Tibial artery (tissue), 4 donors: ENCODE data around the gene BPIFB1.
A peak's percentile ranks its signal among the peaks of the same experiment; 100 is the strongest.

ENCODE experiments used
- DNase-seq, 2 donors: peaks; one replicate each; pipeline ENCODE4 v3.0.0-alpha.2; 2019
- H3K27ac ChIP-seq, 2 donors: fragments of 200-600 bp; sonication (generic) in 1 of 2; 1 replicate in 1 of 2; 2 replicates in 1 of 2; pipeline ENCODE4 v1.5.1; 2018 to 2019; ENCODE audit warnings: mild to moderate bottlenecking in 1 of 2
- H3K27me3 ChIP-seq, 2 donors: fragments of 200-600 bp; sonication (generic) in 1 of 2; one replicate each; pipeline versions ENCODE4 v1.5.1 to v1.6.0; 2016 to 2019
- H3K36me3 ChIP-seq, 3 donors: fragments of 200-600 bp; sonication (generic) in 2 of 3; one replicate each; pipeline ENCODE4 v1.5.1; 2016 to 2019; ENCODE audit warnings: mild to moderate bottlenecking in 2 of 3
- H3K4me1 ChIP-seq, 4 donors: fragments of 200-600 bp; sonication (generic) in 2 of 4; 1 replicate in 3 of 4; 2 replicates in 1 of 4; pipeline ENCODE4 v1.5.1; 2016 to 2019
- H3K4me3 ChIP-seq, 2 donors: fragments of 200-600 bp; sonication (generic) in 1 of 2; 1 replicate in 1 of 2; 2 replicates in 1 of 2; pipeline ENCODE4 v1.5.1; 2018 to 2019; ENCODE audit warnings: mild to moderate bottlenecking in 2 of 2
- H3K9me3 ChIP-seq, 3 donors: fragments of 200-600 bp; sonication (generic) in 1 of 3; one replicate each; pipeline ENCODE4 v1.5.1; 2016 to 2019
- CTCF ChIP-seq, 2 experiments: fragments of 200-600 bp in 1 of 2; fragments of 450-650 bp in 1 of 2; IDR thresholded peaks; one replicate each; pipeline ENCODE4 v1.5.1; 2017 to 2019; ENCODE audit warnings: antibody characterized with exemption in 2 of 2, mild to moderate bottlenecking in 1 of 2, moderate library complexity in 1 of 2
- intact Hi-C: fragments of 100-400 bp; cut with DNase I; formaldehyde crosslinking; loops from one replicate; pipeline ENCODE4 v1.15.0; 2023; ENCODE audit warnings: low total_unique reads

BPIFB1 gene

GRCh38 chr20:33239418-33239817 lies 43.6 kb upstream of the BPIFB1 start:
- Histone ChIP-seq H3K4me1 (no peaks in the 10 kb centered on the region), H3K36me3 (no peaks in the 10 kb centered on the region), H3K27ac (no peak overlapping the region), H3K9me3 (no peaks in the 10 kb centered on the region), H3K4me3 (no peak overlapping the region), H3K27me3 (peaks cover 0 to 20% of the 10 kb centered on the region in 2 donors)
- no peak for TF ChIP-seq CTCF (IDR thresholded peaks at IDR 0.05)
- DNase-seq, result no peak
- intact Hi-C loops, result no loop called here

GRCh38 chr20:33239979-33240736 lies 42.9 kb upstream of the BPIFB1 start:
- no peak for TF ChIP-seq CTCF (IDR thresholded peaks at IDR 0.05)
- H3K4me1 ChIP-seq, result no peaks in the 10 kb centered on the region
- H3K27ac ChIP-seq, result no peak overlapping the region
- peak in 1 of 2 donors; percentile 24 for DNase-seq
- no peaks in the 10 kb centered on the region for H3K36me3 ChIP-seq
- no peaks in the 10 kb centered on the region for H3K9me3 ChIP-seq
- intact Hi-C loops, result no loop called here
- no peak overlapping the region for H3K4me3 ChIP-seq
- peaks cover 0 to 16% of the 10 kb centered on the region in 2 donors for H3K27me3 ChIP-seq

- peaks cover 0 to 12% of the 10 kb centered on the region in 2 donors for H3K27me3 ChIP-seq
- no peak overlapping the region for H3K27ac ChIP-seq
- H3K36me3 ChIP-seq, result no peaks in the 10 kb centered on the region
- intact Hi-C loops, result no loop called here
- no peaks in the 10 kb centered on the region for H3K4me1 ChIP-seq
- H3K9me3 ChIP-seq, result no peaks in the 10 kb centered on the region
- DNase-seq, result no peak
- TF ChIP-seq CTCF (IDR thresholded peaks at IDR 0.05), result no peak
- no peak overlapping the region for H3K4me3 ChIP-seq
Observed at GRCh38 chr20:33240923-33241322, 42.1 kb upstream of the BPIFB1 start.

GRCh38 chr20:33242319-33243100 lies 40.5 kb upstream of the BPIFB1 start:
- DNase-seq, result peak in 1 of 2 donors; percentile 21
- no peak overlapping the region for H3K27ac ChIP-seq

GRCh38 chr20:33246077-33246476 lies 36.9 kb upstream of the BPIFB1 start:
- TF ChIP-seq CTCF (IDR thresholded peaks at IDR 0.05), result no peak
- DNase-seq, result peak in 1 of 2 donors; percentile 33
- intact Hi-C loops, result no loop called here
- Histone ChIP-seq H3K9me3 (no peaks in the 10 kb centered on the region), H3K4me3 (no peak overlapping the region), H3K27me3 (no peaks in the 10 kb centered on the region), H3K4me1 (no peaks in the 10 kb centered on the region), H3K27ac (no peak overlapping the region), H3K36me3 (no peaks in the 10 kb centered on the region)

More at GRCh38 chr20:33242319-33243100, 40.5 kb upstream of the BPIFB1 start:
- no peaks in the 10 kb centered on the region for H3K9me3 ChIP-seq
- no peaks in the 10 kb centered on the region for H3K4me1 ChIP-seq
- intact Hi-C loops, result no loop called here
- TF ChIP-seq CTCF (IDR thresholded peaks at IDR 0.05), result no peak
- H3K4me3 ChIP-seq, result no peak overlapping the region
- no peaks in the 10 kb centered on the region for H3K36me3 ChIP-seq
- peaks cover 0 to 3% of the 10 kb centered on the region in 2 donors for H3K27me3 ChIP-seq
